Measurements from ENCODE around the gene MGLL. TPM values are rescaled to one million over a fixed set of nuclear protein-coding genes. Genes with fewer than 3 reads are reported as not detected.

MGLL gene
- total and polyA plus RNA-seq, 8 donors, result 10.5 to 118 (median 37.9) TPM

DNA sequence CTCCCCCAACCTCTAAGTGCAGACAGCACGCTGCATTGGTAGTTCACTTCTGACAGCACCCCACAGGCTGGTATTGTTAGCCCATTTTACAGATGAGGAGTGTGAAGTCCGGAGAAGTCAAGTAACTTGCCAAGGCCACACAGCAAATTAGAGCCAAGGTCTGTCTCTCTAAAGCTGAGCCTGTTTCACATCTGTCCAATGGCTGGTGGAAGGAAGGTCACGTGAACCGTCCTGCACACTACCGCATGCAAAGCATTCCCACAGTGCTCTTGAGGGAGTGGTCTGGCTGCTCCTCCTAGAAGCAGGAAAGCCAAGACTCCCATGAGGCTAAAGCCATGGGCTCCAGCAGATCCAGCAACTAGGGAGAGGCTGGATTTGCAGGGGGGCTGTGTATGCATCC is 50.0 kb downstream of the MGLL start:
- no peak overlapping the region for H3K4me3 ChIP-seq
- 74 to 95% (median 87%) methylated on average over 5 of the region's 5 CpGs for WGBS, 5 donors
- H3K36me3 ChIP-seq, result peaks cover 0 to 2% (median 0%) of the 10 kb centered on the region in 4 donors
- intact Hi-C loops (cut with DNase I; ENCODE audit: low total_unique reads), result no loop called here
- H3K27me3 ChIP-seq, result no peaks in the 10 kb centered on the region
- H3K27ac ChIP-seq, result no peak overlapping the region
- peaks cover 0 to 8% (median 7%) of the 10 kb centered on the region in 4 donors for H3K9me3 ChIP-seq
- TF ChIP-seq POLR2AphosphoS5 (IDR thresholded peaks at IDR 0.05) (no peak), EP300 (IDR thresholded peaks at IDR 0.05) (no peak), POLR2A (IDR thresholded peaks at IDR 0.05) (no peak)
- TF ChIP-seq, protein P1, sequence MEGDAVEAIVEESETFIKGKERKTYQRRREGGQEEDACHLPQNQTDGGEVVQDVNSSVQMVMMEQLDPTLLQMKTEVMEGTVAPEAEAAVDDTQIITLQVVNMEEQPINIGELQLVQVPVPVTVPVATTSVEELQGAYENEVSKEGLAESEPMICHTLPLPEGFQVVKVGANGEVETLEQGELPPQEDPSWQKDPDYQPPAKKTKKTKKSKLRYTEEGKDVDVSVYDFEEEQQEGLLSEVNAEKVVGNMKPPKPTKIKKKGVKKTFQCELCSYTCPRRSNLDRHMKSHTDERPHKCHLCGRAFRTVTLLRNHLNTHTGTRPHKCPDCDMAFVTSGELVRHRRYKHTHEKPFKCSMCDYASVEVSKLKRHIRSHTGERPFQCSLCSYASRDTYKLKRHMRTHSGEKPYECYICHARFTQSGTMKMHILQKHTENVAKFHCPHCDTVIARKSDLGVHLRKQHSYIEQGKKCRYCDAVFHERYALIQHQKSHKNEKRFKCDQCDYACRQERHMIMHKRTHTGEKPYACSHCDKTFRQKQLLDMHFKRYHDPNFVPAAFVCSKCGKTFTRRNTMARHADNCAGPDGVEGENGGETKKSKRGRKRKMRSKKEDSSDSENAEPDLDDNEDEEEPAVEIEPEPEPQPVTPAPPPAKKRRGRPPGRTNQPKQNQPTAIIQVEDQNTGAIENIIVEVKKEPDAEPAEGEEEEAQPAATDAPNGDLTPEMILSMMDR (IDR thresholded peaks at IDR 0.05), result no peak
- H3K4me1 ChIP-seq, result peaks cover 13 to 47% (median 19%) of the 10 kb centered on the region in 4 donors
- no peak for DNase-seq

DNA sequence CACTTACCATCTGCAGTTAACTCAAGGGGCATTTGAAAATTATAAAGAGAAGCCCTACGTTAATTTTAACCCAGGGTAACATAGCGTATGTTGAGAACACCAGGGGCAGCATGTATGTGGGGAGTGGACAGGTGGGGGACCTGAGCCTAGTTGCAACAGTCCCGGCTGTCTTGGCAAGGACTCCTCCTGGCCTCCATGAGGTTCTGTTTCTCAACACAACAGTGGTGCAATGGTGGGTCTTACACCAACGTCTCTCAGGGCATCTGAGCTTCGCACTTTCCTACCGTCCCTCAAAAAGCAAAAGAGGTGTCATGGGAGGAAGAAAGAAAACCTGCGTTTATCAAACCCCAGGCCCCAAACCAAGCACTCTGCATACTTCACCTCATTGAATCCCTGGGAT is 50.6 kb downstream of the MGLL start:
- Histone ChIP-seq H3K4me1 (peaks cover 13 to 47% (median 19%) of the 10 kb centered on the region in 4 donors), H3K27me3 (no peaks in the 10 kb centered on the region), H3K4me3 (no peak overlapping the region), H3K27ac (no peak overlapping the region), H3K9me3 (peaks cover 0 to 8% (median 7%) of the 10 kb centered on the region in 4 donors), H3K36me3 (no peaks in the 10 kb centered on the region)
- WGBS, 5 donors, result 86 to 95% (median 91%) methylated on average over 7 of the region's 7 CpGs
- no peak for DNase-seq
- intact Hi-C loops (cut with DNase I; ENCODE audit: low total_unique reads), result no loop called here
- no peak for TF ChIP-seq EP300 (IDR thresholded peaks at IDR 0.05)

DNA sequence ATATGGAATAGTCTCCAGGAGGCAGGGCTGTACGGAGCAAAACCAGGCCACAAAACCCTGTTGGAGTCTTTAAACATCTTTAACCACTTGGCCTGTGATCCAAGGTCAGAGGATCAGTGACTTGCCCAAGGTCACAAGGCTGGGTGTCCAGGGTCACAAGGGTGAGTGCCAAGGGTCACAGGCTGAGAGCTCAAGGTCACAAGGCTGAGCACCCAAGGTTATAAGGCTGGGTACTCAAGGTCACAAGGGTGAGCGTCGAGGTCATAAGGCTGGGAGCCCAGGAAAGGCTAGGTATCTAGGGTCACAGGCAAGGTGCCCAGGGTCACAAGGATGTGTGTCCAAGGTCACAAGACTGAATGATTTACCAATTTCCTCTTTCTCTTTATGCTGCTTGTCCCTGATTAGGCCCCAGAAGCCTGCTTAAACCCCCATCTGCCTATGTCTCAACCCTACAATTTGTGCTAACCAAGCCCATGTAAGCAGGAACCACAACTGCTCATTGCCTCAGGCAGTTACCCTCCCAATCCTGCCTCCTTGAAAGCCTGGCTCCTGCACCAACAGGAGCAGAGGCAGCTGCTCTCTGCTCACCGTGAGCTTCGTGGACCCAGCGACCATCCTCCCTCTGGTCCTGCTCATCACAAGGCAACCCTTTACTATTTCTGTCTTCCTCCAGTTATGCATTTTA is 51.5 kb downstream of the MGLL start:
- peaks cover 0 to 8% (median 7%) of the 10 kb centered on the region in 4 donors for H3K9me3 ChIP-seq
- H3K36me3 ChIP-seq, result no peaks in the 10 kb centered on the region
- intact Hi-C loops (cut with DNase I; ENCODE audit: low total_unique reads), result no loop called here
- DNase-seq, result no peak
- no peaks in the 10 kb centered on the region for H3K27me3 ChIP-seq
- H3K4me1 ChIP-seq, result peaks cover 6 to 38% (median 12%) of the 10 kb centered on the region in 4 donors
- no peak overlapping the region for H3K27ac ChIP-seq
- WGBS, 5 donors, result 82 to 92% (median 88%) methylated on average over 4 to 6 of the region's 6 CpGs
- H3K4me3 ChIP-seq, result no peak overlapping the region
- TF ChIP-seq, protein P1 (IDR thresholded peaks at IDR 0.05), result no peak
- no peak for TF ChIP-seq EP300 (IDR thresholded peaks at IDR 0.05)

DNA sequence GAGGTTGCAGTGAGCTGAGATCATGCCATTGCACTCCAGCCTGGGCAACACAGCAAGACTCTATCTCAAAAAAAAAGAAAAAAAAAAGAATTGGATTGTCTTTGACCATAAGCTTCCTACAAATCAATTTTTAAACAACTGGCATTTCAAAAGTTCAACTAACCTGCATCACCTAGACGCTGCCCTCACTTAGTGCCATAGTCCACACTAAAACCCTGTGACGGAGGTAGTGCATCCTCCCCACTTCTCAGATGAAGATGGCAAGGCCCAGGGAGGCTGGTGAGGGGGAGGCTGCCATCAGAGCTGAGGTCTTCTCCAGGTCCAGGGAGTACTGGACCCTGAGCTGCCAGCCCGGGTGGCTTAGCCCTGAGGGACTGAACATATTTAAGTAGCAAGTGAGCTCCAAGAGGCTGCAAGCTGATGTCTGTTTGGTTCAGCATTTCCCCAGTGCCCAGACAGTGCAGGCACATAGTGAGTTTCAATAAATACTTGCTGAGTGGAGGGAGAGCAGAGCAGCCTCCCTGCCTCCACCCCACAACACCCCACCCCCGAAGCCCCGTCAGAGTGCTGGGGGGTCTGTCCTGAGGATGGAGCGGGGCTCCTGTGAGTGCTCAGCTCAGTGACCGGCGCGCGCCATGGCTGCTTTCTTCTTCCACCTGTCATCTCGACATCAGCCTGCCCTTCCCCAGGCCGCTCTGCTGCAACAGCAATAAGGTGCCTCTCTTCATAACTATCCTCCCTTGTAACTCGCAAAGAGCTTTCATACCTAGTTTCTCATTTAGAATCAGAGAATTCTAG is 52.8 kb downstream of the MGLL start:
- 91 to 96% (median 93%) methylated on average over 13 of the region's 13 CpGs for WGBS, 5 donors
- Histone ChIP-seq H3K4me1 (peaks cover 0 to 29% (median 4%) of the 10 kb centered on the region in 4 donors), H3K4me3 (no peak overlapping the region), H3K27me3 (no peaks in the 10 kb centered on the region), H3K36me3 (no peaks in the 10 kb centered on the region), H3K27ac (peak overlapping the region in 4 of 5 donors; percentile 18 to 74 (median 66)), H3K9me3 (peaks cover 0 to 8% (median 7%) of the 10 kb centered on the region in 4 donors)
- intact Hi-C loops (cut with DNase I; ENCODE audit: low total_unique reads), result no loop called here
- TF ChIP-seq POLR2A (IDR thresholded peaks at IDR 0.05) (no peak), POLR2AphosphoS5 (IDR thresholded peaks at IDR 0.05) (no peak), EP300 (IDR thresholded peaks at IDR 0.05) (no peak)
- TF ChIP-seq, protein P1 (IDR thresholded peaks at IDR 0.05), result no peak
- no peak for DNase-seq
